Pancreas (tissue), 10 donors: ENCODE measurements around the gene GRIA4. TPM values are rescaled to one million over a fixed set of nuclear protein-coding genes. Genes with fewer than 3 reads are reported as not detected.

Experiments used
- ATAC-seq, 4 donors: fragments of 200-7000 bp; cut with Tn5 transposase; one replicate each; pipeline versions ENCODE4 v1.8.0 to v1.9.1; 2020; ENCODE audit warnings: mild to moderate bottlenecking in 4 of 4, moderate library complexity in 4 of 4
- DNase-seq, 6 donors: peaks; one replicate each; pipeline ENCODE4 v3.0.0-alpha.2; 2020
- FAIRE-seq: peaks from 2 replicates; lab custom pipeline; 2012; peaks lifted over from hg19 to GRCh38; lab: Jason Lieb, UNC
- H3K27ac ChIP-seq, 4 donors: fragments of 200-600 bp; sonication (generic); 1 replicate in 3 of 4; 2 replicates in 1 of 4; pipeline versions ENCODE4 v1.5.0 to v1.8.0; 2020
- H3K27me3 ChIP-seq, 4 donors: fragments of 200-600 bp; one replicate each; pipeline ENCODE4 v1.8.0; 2021
- H3K36me3 ChIP-seq, 3 donors: fragments of 200-600 bp; sonication (generic) in 1 of 3; one replicate each; pipeline versions ENCODE4 v1.5.0 to v1.8.0; 2020 to 2021
- H3K4me1 ChIP-seq, 3 donors: fragments of 200-600 bp; one replicate each; pipeline ENCODE4 v1.8.0; 2021
- H3K4me3 ChIP-seq, 4 donors: fragments of 200-600 bp; sonication (generic) in 2 of 4; one replicate each; pipeline versions ENCODE4 v1.5.0 to v1.8.0; 2020 to 2021
- H3K9me3 ChIP-seq, 4 donors: fragments of 200-600 bp; one replicate each; pipeline ENCODE4 v1.8.0; 2021
- CTCF ChIP-seq, 4 donors: fragments of 200-600 bp; sonication (generic) in 3 of 4; IDR thresholded peaks; one replicate each; pipeline versions ENCODE4 v1.5.0 to v1.8.0; 2021; ENCODE audit warnings: antibody characterized with exemption in 4 of 4
- WGBS, 2 donors: extraction: QIAGEN DNeasy Blood & Tissue Kit; methylation state at CpG; one replicate each; pipeline ENCODE4 v1.1.7; 2013; 5-methylcytosine and 5-hydroxymethylcytosine counted together
- intact Hi-C, 3 donors: fragments of 100-400 bp; cut with DNase I; formaldehyde crosslinking; loops; one replicate each; pipeline versions ENCODE4 v1.11.1 to v1.14.2; 2022
- polyA plus RNA-seq, 2 donors: library from polyadenylated mRNA; stranded (reverse); fragments of 200-250 nt; gene quantifications; one replicate each; pipeline ENCODE4 v1.2.3, GENCODE V29; 2013
- total RNA-seq, 6 donors: library from RNA; stranded (reverse); fragmentation: NEBNext Ultra II Directional in 4 of 6; extraction: Animal tissue kit (Norgen Biotek cat#: 25700) in 4 of 6; gene quantifications; one replicate each; pipeline versions ENCODE4 v1.2.1 to v1.2.4, GENCODE V29; 2021 to 2023
- donor health status: healthy with polysubstance abuse.
- donor health status: DM: no; HTN: no; CAD: no; lungs with moderate emphysema.
- donor health status: DM: no; HTN: no; CAD: no.
- donor health status: control.
- donor health status: control.
- donor health status: Bipolar disorder and iron deficiency.
- donor health status: DM: yes; HTN: yes; CAD: no.
- donor health status: DM: no; HTN: no; CAD: no.
- donor health status: DM: no; HTN: no; CAD: no.
- donor health status: DM: yes; HTN: yes; CAD: no.

Gene GRIA4
- total and polyA plus RNA-seq, 8 donors, result 0.22 to 2.4 (median 1.2) TPM

GRCh38 chr11:106014620-106015019 lies 404.7 kb downstream of the GRIA4 start:
- TF ChIP-seq CTCF (IDR thresholded peaks at IDR 0.05), result no peak
- Histone ChIP-seq H3K36me3 (peaks cover 0 to 6% (median under 1%) of the 10 kb centered on the region in 3 donors), H3K4me3 (no peak overlapping the region), H3K27ac (no peak overlapping the region), H3K4me1 (peaks cover 0 to 13% (median 5%) of the 10 kb centered on the region in 3 donors), H3K9me3 (no peaks in the 10 kb centered on the region), H3K27me3 (no peaks in the 10 kb centered on the region)
- ATAC-seq (no peak), DNase-seq (no peak), FAIRE-seq (no peak)
- intact Hi-C loops, result no loop called here
- 73 to 80% methylated on average over 2 of the region's 2 CpGs for WGBS, 2 donors

- intact Hi-C loops, result no loop called here
- WGBS, 2 donors, result 74 to 80% methylated on average over 2 of the region's 2 CpGs
- DNase-seq (no peak), FAIRE-seq (no peak), ATAC-seq (no peak)
- no peak overlapping the region for H3K27ac ChIP-seq
- no peaks in the 10 kb centered on the region for H3K9me3 ChIP-seq
- no peaks in the 10 kb centered on the region for H3K27me3 ChIP-seq
- H3K4me1 ChIP-seq, result peaks cover 0 to 17% (median 7%) of the 10 kb centered on the region in 3 donors
- no peak overlapping the region for H3K4me3 ChIP-seq
- H3K36me3 ChIP-seq, result peaks cover 0 to 3% (median 0%) of the 10 kb centered on the region in 3 donors
- TF ChIP-seq CTCF (IDR thresholded peaks at IDR 0.05), result no peak
These were observed 405.2 kb downstream of the GRIA4 start for GRCh38 chr11:106015066-106015465.

GRCh38 chr11:106017093-106017492 lies 407.2 kb downstream of the GRIA4 start:
- no peak for DNase-seq
- no peak overlapping the region for H3K27ac ChIP-seq
- H3K27me3 ChIP-seq, result no peaks in the 10 kb centered on the region
- H3K4me1 ChIP-seq, result peaks cover 10 to 26% (median 20%) of the 10 kb centered on the region in 3 donors
- WGBS, 2 donors, result 86 to 89% methylated on average over 2 of the region's 2 CpGs
- H3K4me3 ChIP-seq, result no peak overlapping the region
- H3K36me3 ChIP-seq, result no peaks in the 10 kb centered on the region
- intact Hi-C loops, result no loop called here
- TF ChIP-seq CTCF (IDR thresholded peaks at IDR 0.05), result no peak
- H3K9me3 ChIP-seq, result no peaks in the 10 kb centered on the region
- no peak for ATAC-seq
- FAIRE-seq, result no peak

GRCh38 chr11:106021181-106021966 lies 411.5 kb downstream of the GRIA4 start:
- WGBS, 2 donors, result 16 to 18% methylated on average over 18 of the region's 18 CpGs
- DNase-seq, result no peak
- Histone ChIP-seq H3K9me3 (no peaks in the 10 kb centered on the region), H3K27ac (peak overlapping the region; percentile 28 to 67 (median 51)), H3K27me3 (no peaks in the 10 kb centered on the region), H3K4me3 (peak overlapping the region; percentile 77 to 96 (median 80)), H3K4me1 (peaks cover 10 to 18% (median 17%) of the 10 kb centered on the region in 3 donors), H3K36me3 (no peaks in the 10 kb centered on the region)
- no peak for FAIRE-seq
- ATAC-seq, result peak in 2 of 4 donors; percentile 6 to 21
- TF ChIP-seq CTCF (IDR thresholded peaks at IDR 0.05), result no peak
- intact Hi-C loops, result no loop called here
